Kidney (tissue), 14 donors: Measurements from ENCODE around the gene TMEM220. TPM values are rescaled to one million over a fixed set of nuclear protein-coding genes. Genes with fewer than 3 reads are reported as not detected.

ENCODE experiments used
- DNase-seq, 5 donors: peaks; one replicate each; pipeline ENCODE4 v3.0.0-alpha.2; 2013 to 2020
- FAIRE-seq: peaks from 2 replicates; lab custom pipeline; 2012; peaks lifted over from hg19 to GRCh38; lab: Jason Lieb, UNC
- H3K27ac ChIP-seq, 2 donors: one replicate each; pipeline ENCODE4 v1.7.0; 2013; ENCODE audit warnings: low read depth in 2 of 2, low read length in 2 of 2, inconsistent platforms in 1 of 2
- H3K27me3 ChIP-seq: one replicate; pipeline ENCODE4 v1.7.1; 2013; ENCODE audit warnings: low read length, inconsistent platforms; ENCODE audit not compliant: control insufficient read depth, insufficient read depth
- H3K36me3 ChIP-seq, 3 donors: one replicate each; pipeline versions ENCODE4 v1.7.0 to v1.7.1; 2013; ENCODE audit warnings: low read length in 3 of 3, control low read depth in 1 of 3, inconsistent platforms in 1 of 3; ENCODE audit not compliant: insufficient read depth in 3 of 3, control insufficient read depth in 2 of 3
- H3K4me1 ChIP-seq, 3 donors: one replicate each; pipeline versions ENCODE4 v1.7.0 to v1.7.1; 2013; ENCODE audit warnings: low read length in 3 of 3, inconsistent platforms in 1 of 3, low read depth in 1 of 3; ENCODE audit not compliant: control insufficient read depth in 2 of 3, insufficient read depth in 2 of 3
- H3K4me3 ChIP-seq, 3 donors: one replicate each; pipeline versions ENCODE4 v1.7.0 to v1.8.1; 2013; ENCODE audit warnings: low read length in 3 of 3, control low read depth in 1 of 3, inconsistent platforms in 1 of 3
- H3K9ac ChIP-seq, 3 donors: one replicate each; pipeline versions ENCODE4 v1.7.0 to v1.7.1; 2013; ENCODE audit warnings: low read length in 3 of 3, control low read depth in 1 of 3, inconsistent platforms in 1 of 3
- H3K9me3 ChIP-seq, 3 donors: one replicate each; pipeline versions ENCODE4 v1.7.0 to v1.7.1; 2013; ENCODE audit warnings: low read length in 3 of 3, control low read depth in 1 of 3, inconsistent platforms in 1 of 3; ENCODE audit not compliant: control insufficient read depth in 2 of 3, insufficient read depth in 1 of 3
- CTCF ChIP-seq: IDR thresholded peaks from 3 replicates; pipeline ENCODE4 v1.5.1; 2012; ENCODE audit warnings: mild to moderate bottlenecking, moderate library complexity, borderline replicate concordance; ENCODE audit not compliant: insufficient read depth; ENCODE audit errors: extremely low read depth
- intact Hi-C: fragments of 100-400 bp; cut with DNase I; formaldehyde crosslinking; loops from one replicate; pipeline ENCODE4 v1.11.1; 2022
- polyA plus RNA-seq: library from polyadenylated mRNA; stranded (reverse); fragments of 350-450 nt; fragmentation: Illumina TruSeq; extraction: RNeasy Lipid Tissue Mini Kit (QIAGEN cat#74804); gene quantifications from one replicate; pipeline ENCODE4 v1.2.3, GENCODE V29; 2014; ENCODE audit warnings: low read depth, low replicate concordance; ENCODE audit not compliant: insufficient read depth
- total RNA-seq: library from RNA; stranded (reverse); fragmentation: NEBNext Ultra II Directional; extraction: Animal tissue kit (Norgen Biotek cat#: 25700); gene quantifications from one replicate; pipeline ENCODE4 v1.2.1, GENCODE V29; 2021
- donor health status: control.
- donor health status: control.
- donor health status: control.
- donor health status: control.
- donor health status: control.
- donor health status: DM: yes; HTN: yes; CAD: no.
- donor health status: Normal renal cell carcinoma (clear cell type).

The TMEM220 gene
- total and polyA plus RNA-seq, 2 donors from 2014 or later, result 13.3 to 16.4 TPM

DNA sequence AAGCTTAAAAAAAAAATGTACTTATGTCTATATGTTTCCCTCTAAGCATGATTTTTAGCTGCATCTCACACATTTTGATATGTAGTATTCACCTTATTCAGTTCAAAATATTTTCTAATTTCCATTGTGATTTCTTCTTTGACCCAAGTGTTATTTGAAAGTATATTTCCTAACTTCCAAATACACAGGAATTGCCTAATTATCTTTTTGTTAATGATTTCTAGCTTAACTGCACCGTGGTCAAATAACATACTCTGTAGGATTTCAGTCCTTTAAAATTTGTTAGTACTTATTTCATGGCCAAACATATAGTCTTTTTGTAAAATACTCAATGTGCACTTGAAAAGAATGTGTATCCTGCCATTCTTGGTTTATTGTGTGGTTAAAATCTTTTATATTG is 11.3 kb downstream of the TMEM220 start:
- no peak for TF ChIP-seq CTCF
- intact Hi-C loops, result no loop called here
- DNase-seq (no peak), FAIRE-seq (no peak)
- H3K9me3 ChIP-seq, result no peaks in the 10 kb centered on the region
- no peak overlapping the region for H3K27ac ChIP-seq
- H3K27me3 ChIP-seq, result no peaks in the 10 kb centered on the region
- no peak overlapping the region for H3K4me3 ChIP-seq
- H3K36me3 ChIP-seq, result peaks cover 0 to 5% (median 0%) of the 10 kb centered on the region in 3 donors
- H3K9ac ChIP-seq, result no peak overlapping the region
- no peaks in the 10 kb centered on the region for H3K4me1 ChIP-seq

- FAIRE-seq (no peak), DNase-seq (no peak)
- Histone ChIP-seq H3K27ac (no peak overlapping the region), H3K36me3 (peaks cover 4 to 14% (median 11%) of the 10 kb centered on the region in 3 donors), H3K27me3 (no peaks in the 10 kb centered on the region), H3K4me1 (no peaks in the 10 kb centered on the region), H3K9me3 (no peaks in the 10 kb centered on the region), H3K4me3 (no peak overlapping the region), H3K9ac (no peak overlapping the region)
- TF ChIP-seq CTCF, result no peak
- intact Hi-C loops, result no loop called here
Measured at GRCh38 chr17:10716218-10716617, 13.6 kb downstream of the TMEM220 start.

GRCh38 chr17:10713318-10713717 is 16.5 kb downstream of the TMEM220 start:
- Histone ChIP-seq H3K4me1 (no peaks in the 10 kb centered on the region), H3K27me3 (no peaks in the 10 kb centered on the region), H3K36me3 (peaks cover 8 to 23% (median 21%) of the 10 kb centered on the region in 3 donors), H3K9me3 (no peaks in the 10 kb centered on the region), H3K4me3 (no peak overlapping the region), H3K27ac (no peak overlapping the region), H3K9ac (no peak overlapping the region)
- no peak for TF ChIP-seq CTCF
- DNase-seq (no peak), FAIRE-seq (no peak)
- intact Hi-C loops, result no loop called here

DNA sequence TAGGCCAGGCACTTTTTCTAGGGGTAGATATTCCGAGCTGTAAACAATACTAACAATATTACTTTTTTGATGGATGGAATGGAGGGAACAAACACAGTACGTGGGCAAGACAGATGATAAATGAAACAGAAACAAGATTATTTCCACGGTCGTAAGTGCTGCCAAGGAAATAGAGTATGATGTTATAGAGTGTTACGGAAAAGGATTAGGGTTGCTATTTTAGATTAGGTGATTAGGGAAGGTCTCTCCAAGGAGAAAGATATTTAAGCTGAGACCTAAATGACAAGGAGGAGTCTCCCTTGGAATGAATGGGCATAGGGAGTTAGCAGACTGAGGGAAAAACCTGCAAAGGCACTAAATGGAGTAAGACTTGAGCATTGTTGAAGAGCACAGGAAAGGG is 24.1 kb downstream of the TMEM220 start:
- DNase-seq, result no peak
- Histone ChIP-seq H3K9ac (no peak overlapping the region), H3K27ac (no peak overlapping the region), H3K4me3 (no peak overlapping the region), H3K4me1 (peaks cover 0 to 3% (median 0%) of the 10 kb centered on the region in 3 donors), H3K9me3 (no peaks in the 10 kb centered on the region), H3K36me3 (peaks cover 4 to 24% (median 22%) of the 10 kb centered on the region in 3 donors), H3K27me3 (no peaks in the 10 kb centered on the region)
- no peak for TF ChIP-seq CTCF
- intact Hi-C loops, result no loop called here
- no peak for FAIRE-seq
